Body of pancreas (tissue), 4 donors: Measurements from ENCODE around the gene DGKE.

Experiments used
- POLR2A ChIP-seq, 3 donors: fragments of 450-650 bp; IDR thresholded peaks; one replicate each; pipeline ENCODE4 v1.6.1; 2016; ENCODE audit warnings: antibody characterized with exemption in 3 of 3, mild to moderate bottlenecking in 2 of 3
- TF ChIP-seq, protein P1 (sequence below), 7 experiments: fragments of 450-650 bp in 4 of 7; fragments of 200-600 bp in 3 of 7; sonication (generic) in 3 of 7; IDR thresholded peaks; one replicate each; pipeline ENCODE4 v1.5.1; 2016 to 2019; ENCODE audit warnings: antibody characterized with exemption in 7 of 7

- TF ChIP-seq, protein P1, sequence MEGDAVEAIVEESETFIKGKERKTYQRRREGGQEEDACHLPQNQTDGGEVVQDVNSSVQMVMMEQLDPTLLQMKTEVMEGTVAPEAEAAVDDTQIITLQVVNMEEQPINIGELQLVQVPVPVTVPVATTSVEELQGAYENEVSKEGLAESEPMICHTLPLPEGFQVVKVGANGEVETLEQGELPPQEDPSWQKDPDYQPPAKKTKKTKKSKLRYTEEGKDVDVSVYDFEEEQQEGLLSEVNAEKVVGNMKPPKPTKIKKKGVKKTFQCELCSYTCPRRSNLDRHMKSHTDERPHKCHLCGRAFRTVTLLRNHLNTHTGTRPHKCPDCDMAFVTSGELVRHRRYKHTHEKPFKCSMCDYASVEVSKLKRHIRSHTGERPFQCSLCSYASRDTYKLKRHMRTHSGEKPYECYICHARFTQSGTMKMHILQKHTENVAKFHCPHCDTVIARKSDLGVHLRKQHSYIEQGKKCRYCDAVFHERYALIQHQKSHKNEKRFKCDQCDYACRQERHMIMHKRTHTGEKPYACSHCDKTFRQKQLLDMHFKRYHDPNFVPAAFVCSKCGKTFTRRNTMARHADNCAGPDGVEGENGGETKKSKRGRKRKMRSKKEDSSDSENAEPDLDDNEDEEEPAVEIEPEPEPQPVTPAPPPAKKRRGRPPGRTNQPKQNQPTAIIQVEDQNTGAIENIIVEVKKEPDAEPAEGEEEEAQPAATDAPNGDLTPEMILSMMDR (IDR thresholded peaks at IDR 0.05) = no peak
- TF ChIP-seq POLR2A (IDR thresholded peaks at IDR 0.05) = no peak
Observed at GRCh38 chr17:56892333-56892732, 58.4 kb downstream of the DGKE start.
